IMR-90 (cell line): ENCODE data around the gene FLRT1.

Experiments
- POLR2A ChIP-seq: IDR thresholded peaks from 2 replicates; pipeline ENCODE4 v1.6.1; 2012; ENCODE audit warnings: mild to moderate bottlenecking, low read depth, low read length
- TF ChIP-seq, protein P1 (sequence below): conservative IDR thresholded peaks from 2 replicates; pipeline ENCODE4 v1.5.1; 2012; ENCODE audit warnings: mild to moderate bottlenecking, low read depth, low read length, improper control_type of control experiment

DNA sequence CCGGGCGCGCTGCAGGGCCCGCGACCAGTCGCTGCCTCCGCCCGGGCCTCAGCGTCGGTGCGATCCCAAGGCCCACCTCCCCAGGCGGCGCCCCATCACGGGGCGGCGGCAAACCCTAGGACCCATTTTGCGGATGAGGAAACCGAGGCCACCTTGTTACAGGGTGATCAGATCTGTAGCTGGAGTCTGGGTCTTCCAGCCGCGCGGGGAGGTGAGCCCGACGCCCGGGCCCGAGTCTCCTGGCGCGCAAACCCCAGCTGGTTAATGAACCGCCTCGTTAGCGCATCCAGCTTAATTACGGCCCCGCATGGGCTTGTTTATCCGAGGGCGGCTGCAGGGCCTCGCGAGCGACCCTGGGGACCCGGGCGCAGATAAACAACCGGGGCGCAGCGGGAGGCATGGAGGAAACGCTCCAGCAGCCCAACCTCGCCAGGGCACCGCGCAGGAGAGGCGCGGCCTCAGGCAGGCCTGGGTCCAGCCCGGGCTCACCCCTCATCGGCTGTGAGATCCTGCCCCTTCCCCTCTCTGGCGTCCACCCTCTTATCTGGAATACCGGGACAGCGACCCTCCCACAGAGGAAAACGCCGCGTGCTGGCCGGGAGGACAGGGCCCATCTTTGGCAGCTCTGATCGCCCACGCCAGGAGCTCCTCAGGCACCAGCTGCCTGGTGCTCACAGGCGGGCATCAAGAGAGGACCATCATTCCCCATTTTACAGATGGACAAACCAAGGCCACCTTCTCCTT is 34.8 kb upstream of the FLRT1 start:
- TF ChIP-seq POLR2A, result no peak
- TF ChIP-seq, protein P1, sequence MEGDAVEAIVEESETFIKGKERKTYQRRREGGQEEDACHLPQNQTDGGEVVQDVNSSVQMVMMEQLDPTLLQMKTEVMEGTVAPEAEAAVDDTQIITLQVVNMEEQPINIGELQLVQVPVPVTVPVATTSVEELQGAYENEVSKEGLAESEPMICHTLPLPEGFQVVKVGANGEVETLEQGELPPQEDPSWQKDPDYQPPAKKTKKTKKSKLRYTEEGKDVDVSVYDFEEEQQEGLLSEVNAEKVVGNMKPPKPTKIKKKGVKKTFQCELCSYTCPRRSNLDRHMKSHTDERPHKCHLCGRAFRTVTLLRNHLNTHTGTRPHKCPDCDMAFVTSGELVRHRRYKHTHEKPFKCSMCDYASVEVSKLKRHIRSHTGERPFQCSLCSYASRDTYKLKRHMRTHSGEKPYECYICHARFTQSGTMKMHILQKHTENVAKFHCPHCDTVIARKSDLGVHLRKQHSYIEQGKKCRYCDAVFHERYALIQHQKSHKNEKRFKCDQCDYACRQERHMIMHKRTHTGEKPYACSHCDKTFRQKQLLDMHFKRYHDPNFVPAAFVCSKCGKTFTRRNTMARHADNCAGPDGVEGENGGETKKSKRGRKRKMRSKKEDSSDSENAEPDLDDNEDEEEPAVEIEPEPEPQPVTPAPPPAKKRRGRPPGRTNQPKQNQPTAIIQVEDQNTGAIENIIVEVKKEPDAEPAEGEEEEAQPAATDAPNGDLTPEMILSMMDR, result no peak
